Choroid plexus epithelial cell (primary cell): ENCODE measurements around the gene CFAP77.

Experiments used
- DNase-seq: peaks from one replicate; pipeline ENCODE4 v3.0.0-alpha.2; 2010; ENCODE audit warnings: low read depth
- H3K4me3 ChIP-seq: 2 replicates; pipeline ENCODE4 v1.5.1; 2011; ENCODE audit warnings: low read depth, mild to moderate bottlenecking, control low read depth, low read length, moderate library complexity
- TF ChIP-seq, protein P1 (sequence below): conservative IDR thresholded peaks from 2 replicates; pipeline ENCODE4 v1.5.1; 2011; ENCODE audit warnings: low read depth, mild to moderate bottlenecking, control low read depth, inconsistent platforms, low read length, moderate library complexity

CFAP77 gene

DNA sequence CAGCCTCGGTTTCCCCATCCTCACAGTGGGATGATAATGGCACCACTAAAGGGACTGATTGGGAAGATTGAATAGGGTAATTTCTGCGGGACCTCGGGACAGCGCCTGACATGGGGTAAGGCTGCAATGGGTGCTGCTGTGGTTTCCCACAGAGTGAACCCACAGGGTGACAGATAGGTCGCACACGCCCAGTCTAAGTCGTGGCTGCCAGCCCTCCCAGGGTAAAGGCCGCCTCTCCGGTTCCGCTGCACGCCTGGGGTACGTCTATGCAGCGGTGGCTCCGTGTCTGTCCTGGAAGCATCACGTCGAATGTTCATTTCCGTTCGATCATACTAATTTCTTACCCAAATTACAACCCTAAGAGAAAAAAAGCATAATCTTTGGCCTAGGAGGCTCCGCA lies 631 bp downstream of the CFAP77 start:
- TF ChIP-seq, protein P1, sequence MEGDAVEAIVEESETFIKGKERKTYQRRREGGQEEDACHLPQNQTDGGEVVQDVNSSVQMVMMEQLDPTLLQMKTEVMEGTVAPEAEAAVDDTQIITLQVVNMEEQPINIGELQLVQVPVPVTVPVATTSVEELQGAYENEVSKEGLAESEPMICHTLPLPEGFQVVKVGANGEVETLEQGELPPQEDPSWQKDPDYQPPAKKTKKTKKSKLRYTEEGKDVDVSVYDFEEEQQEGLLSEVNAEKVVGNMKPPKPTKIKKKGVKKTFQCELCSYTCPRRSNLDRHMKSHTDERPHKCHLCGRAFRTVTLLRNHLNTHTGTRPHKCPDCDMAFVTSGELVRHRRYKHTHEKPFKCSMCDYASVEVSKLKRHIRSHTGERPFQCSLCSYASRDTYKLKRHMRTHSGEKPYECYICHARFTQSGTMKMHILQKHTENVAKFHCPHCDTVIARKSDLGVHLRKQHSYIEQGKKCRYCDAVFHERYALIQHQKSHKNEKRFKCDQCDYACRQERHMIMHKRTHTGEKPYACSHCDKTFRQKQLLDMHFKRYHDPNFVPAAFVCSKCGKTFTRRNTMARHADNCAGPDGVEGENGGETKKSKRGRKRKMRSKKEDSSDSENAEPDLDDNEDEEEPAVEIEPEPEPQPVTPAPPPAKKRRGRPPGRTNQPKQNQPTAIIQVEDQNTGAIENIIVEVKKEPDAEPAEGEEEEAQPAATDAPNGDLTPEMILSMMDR, result no peak
- no peak for DNase-seq
- peak overlapping the region; percentile 62 for H3K4me3 ChIP-seq

DNA sequence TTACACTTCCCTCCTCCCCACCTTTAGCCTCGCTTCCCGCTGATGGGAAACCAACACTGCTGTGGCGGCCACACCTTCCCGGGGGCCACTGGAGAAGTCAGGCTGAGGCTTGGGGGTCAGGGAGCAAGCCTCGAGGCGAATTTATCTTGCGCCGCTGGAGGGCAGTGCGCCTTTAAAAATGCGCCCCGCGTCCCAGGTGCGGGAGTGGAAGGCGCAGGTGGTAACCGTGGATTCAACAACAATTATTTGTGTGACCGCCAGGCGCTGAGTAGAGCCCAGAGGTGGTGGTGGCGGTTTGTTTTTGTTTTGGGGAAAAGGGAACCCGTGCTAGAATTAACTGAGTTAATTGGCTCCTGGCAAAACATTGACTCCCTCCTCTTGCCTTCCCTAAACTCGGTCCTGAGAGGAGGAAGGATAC lies 1.1 kb downstream of the CFAP77 start:
- TF ChIP-seq, protein P1, result peak; percentile 74
- peak; percentile 41 for DNase-seq
- no peak overlapping the region for H3K4me3 ChIP-seq

DNA sequence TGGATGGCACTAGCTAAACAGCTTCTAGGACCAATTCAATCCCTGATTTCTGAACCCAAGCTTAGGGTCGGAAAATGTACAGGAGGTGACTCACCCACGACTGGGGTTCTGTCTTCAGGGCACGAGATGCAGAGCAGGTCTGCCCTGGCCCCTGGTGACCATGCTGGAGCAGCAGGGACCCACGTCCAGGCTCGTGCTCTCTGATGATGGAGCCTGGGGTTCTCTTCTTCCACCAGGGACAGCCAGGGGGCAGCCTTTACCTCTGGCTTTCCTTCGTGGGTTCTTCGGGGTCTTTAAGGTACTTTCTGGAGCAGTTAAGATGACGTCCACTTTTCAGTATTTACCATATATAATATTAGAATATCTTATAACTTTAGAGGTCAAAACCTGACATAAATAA lies 2.1 kb downstream of the CFAP77 start:
- peak; percentile 28 for DNase-seq
- TF ChIP-seq, protein P1, result peak; percentile 77
- H3K4me3 ChIP-seq, result no peak overlapping the region

DNA sequence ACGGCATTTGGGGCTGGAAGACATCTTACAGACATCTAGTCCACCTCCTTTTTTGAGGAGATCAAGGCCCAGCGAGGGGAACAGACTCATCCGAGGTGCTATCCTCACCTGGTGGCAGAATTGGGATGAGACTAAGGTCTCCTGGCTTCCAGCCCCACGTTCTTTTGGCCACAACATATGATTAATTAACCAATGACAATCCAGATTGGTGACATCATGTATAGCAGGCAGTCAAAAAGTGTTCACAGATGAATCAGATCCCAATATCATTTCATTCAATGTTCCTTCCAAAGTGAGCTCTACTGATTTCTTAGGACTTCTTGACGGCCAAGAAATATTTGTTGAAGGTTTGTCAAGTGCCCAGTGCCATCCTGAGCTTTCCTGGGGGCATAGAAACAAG lies 3.9 kb downstream of the CFAP77 start:
- H3K4me3 ChIP-seq, result no peak overlapping the region
- TF ChIP-seq, protein P1, result no peak
- no peak for DNase-seq

DNA sequence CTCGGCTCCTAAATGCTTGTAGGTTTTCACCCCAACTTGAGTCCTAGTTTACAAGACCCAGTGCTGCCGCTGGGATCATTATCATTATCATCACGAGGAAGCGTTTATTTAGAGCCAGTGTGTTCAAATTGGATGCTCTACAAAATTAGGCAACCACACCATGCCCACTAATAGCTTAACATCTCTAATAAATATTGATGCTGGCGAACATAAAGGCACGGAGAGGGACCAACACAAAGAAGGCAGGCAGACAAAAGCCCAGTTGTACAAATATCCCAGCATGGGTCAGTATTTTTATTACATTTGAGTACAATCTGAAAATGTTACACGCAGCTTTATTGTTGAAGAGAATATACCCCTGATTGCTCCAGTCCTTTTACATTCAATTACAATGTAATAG lies 4.7 kb downstream of the CFAP77 start:
- TF ChIP-seq, protein P1, result no peak
- DNase-seq, result no peak
- H3K4me3 ChIP-seq, result no peak overlapping the region

DNA sequence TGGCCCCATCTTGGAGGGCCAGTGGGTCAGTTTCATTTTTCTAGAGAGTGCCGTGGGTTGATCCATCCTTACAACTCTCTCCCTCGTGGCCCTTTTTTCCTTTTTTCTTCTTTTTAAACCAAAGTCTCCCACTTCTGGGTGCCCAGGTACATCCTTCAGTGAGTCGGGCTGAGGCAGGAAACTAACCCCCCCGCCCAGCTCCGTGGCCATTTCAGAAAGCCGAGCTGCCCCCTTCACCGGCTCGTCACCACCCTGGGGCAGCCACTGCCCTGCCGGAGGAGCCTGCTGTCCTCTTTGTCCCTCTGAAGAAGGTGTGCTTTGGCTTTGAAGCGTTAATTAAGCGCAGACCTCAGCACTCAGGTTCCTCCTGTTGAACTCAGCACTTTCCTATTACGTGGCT lies 5.2 kb downstream of the CFAP77 start:
- no peak overlapping the region for H3K4me3 ChIP-seq
- DNase-seq, result no peak
- TF ChIP-seq, protein P1, result no peak

DNA sequence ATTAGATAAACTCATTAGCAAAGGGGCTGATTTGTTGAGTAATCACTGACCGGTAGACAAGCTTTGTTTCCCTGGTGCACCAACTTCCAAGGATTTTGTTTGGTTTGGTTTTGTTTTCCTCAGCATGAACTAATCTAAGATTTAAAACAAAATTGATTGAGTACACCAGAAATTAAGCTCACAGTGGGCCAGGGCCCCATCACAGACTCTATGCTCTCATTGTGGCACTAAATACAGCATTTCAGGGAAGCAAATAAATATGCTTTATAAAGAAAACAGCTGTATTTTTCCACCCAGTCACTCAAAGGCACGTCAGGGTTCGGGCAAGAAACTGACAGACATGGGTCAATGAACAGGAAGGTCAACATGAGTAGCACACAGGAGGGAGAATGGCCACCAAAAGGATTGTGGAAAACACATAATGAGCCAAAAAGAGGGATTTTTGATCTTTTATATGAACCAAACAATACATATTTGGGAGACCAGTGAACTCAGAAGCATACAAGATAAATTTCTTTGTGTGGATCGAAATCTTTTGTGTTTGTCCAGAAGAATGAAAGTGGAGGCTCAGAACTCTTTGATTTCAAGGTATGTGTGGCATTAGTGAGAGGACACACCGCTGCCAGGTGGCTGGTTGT lies 8.8 kb downstream of the CFAP77 start:
- DNase-seq, result no peak
- H3K4me3 ChIP-seq, result no peak overlapping the region
- TF ChIP-seq, protein P1, result no peak
